B cell (primary cell): ENCODE measurements around the gene SUGP2. TPM values are rescaled to one million over a fixed set of nuclear protein-coding genes. Genes with fewer than 3 reads are reported as not detected.

Experiments
- ATAC-seq: fragments of 200-7000 bp; cut with Tn5 transposase; one replicate; pipeline ENCODE4 v1.10.0; 2021; ENCODE audit warnings: low read depth, mild to moderate bottlenecking, moderate number of reproducible peaks, moderate library complexity
- CTCF ChIA-PET: fragments of 350-600 bp; sonication (Branson Sonifier 250); formaldehyde crosslinking; loops from one replicate; lab custom pipeline; 2021; ENCODE audit warnings: antibody characterized with exemption, inconsistent platforms; lab: Charles Lee
- POLR2A ChIA-PET: fragments of 350-600 bp; sonication (Branson Sonifier 250); formaldehyde crosslinking; loops from one replicate; lab custom pipeline; 2021; ENCODE audit warnings: antibody characterized with exemption; lab: Charles Lee
- DNase-seq: peaks from one replicate; pipeline ENCODE4 v3.0.0; 2013
- H2AFZ ChIP-seq: 2 replicates; pipeline ENCODE4 v1.6.1; 2012; ENCODE audit warnings: mild to moderate bottlenecking, low read depth, low read length; ENCODE audit not compliant: insufficient read depth, poor library complexity, severe bottlenecking
- H3K27ac ChIP-seq, 2 donors: 1 replicate in 1 of 2; 2 replicates in 1 of 2; pipeline ENCODE4 v1.5.1; 2012 to 2013; ENCODE audit warnings: low read length in 2 of 2, mild to moderate bottlenecking in 2 of 2, moderate library complexity in 1 of 2
- H3K27me3 ChIP-seq, 4 experiments: fragments of 200-600 bp in 1 of 4; sonication (generic) in 1 of 4; replicated peaks in 1 of 4; 1 replicate in 2 of 4; 2 replicates in 2 of 4; pipeline versions ENCODE4 v1.6.1 to v1.7.0; 2013 to 2016; ENCODE audit warnings: low read length in 3 of 4, mild to moderate bottlenecking in 2 of 4, mixed read lengths in 1 of 4, moderate library complexity in 1 of 4; ENCODE audit not compliant: insufficient read depth in 4 of 4, control insufficient read depth in 3 of 4; ENCODE audit errors: control extremely low read depth in 1 of 4
- H3K36me3 ChIP-seq, 2 experiments: replicated peaks in 1 of 2; 1 replicate in 1 of 2; 2 replicates in 1 of 2; pipeline versions ENCODE4 v1.6.1 to v1.7.1; 2013; ENCODE audit warnings: low read length in 1 of 2; ENCODE audit not compliant: insufficient read depth in 2 of 2, control insufficient read depth in 1 of 2; ENCODE audit errors: control extremely low read depth in 1 of 2, extremely low read depth in 1 of 2
- H3K4me1 ChIP-seq, 2 donors: fragments of 200-600 bp in 1 of 2; sonication (generic) in 1 of 2; 1 replicate in 1 of 2; 2 replicates in 1 of 2; pipeline versions ENCODE4 v1.5.1 to v1.6.1; 2013 to 2017; ENCODE audit warnings: low read length in 2 of 2; ENCODE audit not compliant: control insufficient read depth in 2 of 2, insufficient read depth in 2 of 2
- H3K4me2 ChIP-seq: replicated peaks from 2 replicates; pipeline ENCODE3; 2012; ENCODE audit warnings: mild to moderate bottlenecking, low read depth, low read length; ENCODE audit not compliant: poor library complexity, severe bottlenecking
- H3K4me3 ChIP-seq, 5 experiments: fragments of 200-600 bp in 1 of 5; sonication (generic) in 1 of 5; 1 replicate in 3 of 5; 2 replicates in 2 of 5; pipeline versions ENCODE4 v1.5.1 to v1.7.0; 2011 to 2016; ENCODE audit warnings: low read length in 4 of 5, mild to moderate bottlenecking in 4 of 5, low read depth in 2 of 5, control low read depth in 1 of 5, moderate library complexity in 1 of 5; ENCODE audit not compliant: insufficient read depth in 1 of 5; ENCODE audit errors: control extremely low read depth in 1 of 5, extremely low read depth in 1 of 5
- H3K79me2 ChIP-seq: fragments of 200-600 bp; sonication (generic); one replicate; pipeline ENCODE4 v1.6.0; 2016; ENCODE audit warnings: low read length; ENCODE audit not compliant: control insufficient read depth, insufficient read depth
- H3K9ac ChIP-seq: fragments of 200-600 bp; sonication (generic); 2 replicates; pipeline ENCODE4 v1.6.1; 2017; ENCODE audit warnings: mild to moderate bottlenecking, low read length, moderate library complexity
- H3K9me3 ChIP-seq, 3 donors: one replicate each; pipeline versions ENCODE4 v1.6.1 to v1.7.1; 2013; ENCODE audit warnings: low read length in 2 of 3; ENCODE audit not compliant: control insufficient read depth in 2 of 3, insufficient read depth in 1 of 3; ENCODE audit errors: control extremely low read depth in 1 of 3
- H4K20me1 ChIP-seq: 2 replicates; pipeline ENCODE4 v1.6.0; 2012; ENCODE audit warnings: mild to moderate bottlenecking, low read length; ENCODE audit not compliant: insufficient read depth, control insufficient read depth, poor library complexity, severe bottlenecking
- H3K27ac Mint-ChIP-seq: one replicate; pipeline ENCODE4 v1.8.0; 2021; ENCODE audit warnings: mixed read lengths
- H3K27me3 Mint-ChIP-seq: one replicate; pipeline ENCODE4 v1.8.0; 2021; ENCODE audit warnings: mixed read lengths
- H3K4me1 Mint-ChIP-seq: one replicate; pipeline ENCODE4 v1.8.0; 2021; ENCODE audit warnings: mixed read lengths
- H3K4me3 Mint-ChIP-seq: one replicate; pipeline ENCODE4 v1.8.0; 2021; ENCODE audit warnings: mixed read lengths
- H3K9me3 Mint-ChIP-seq: one replicate; pipeline ENCODE4 v1.8.0; 2022; ENCODE audit warnings: mixed read lengths; ENCODE audit not compliant: insufficient read depth
- EZH2 ChIP-seq: IDR thresholded peaks from 2 replicates; pipeline ENCODE4 v1.6.1; 2012; ENCODE audit warnings: borderline replicate concordance, low read depth, mild to moderate bottlenecking, moderate library complexity, low read length; ENCODE audit not compliant: insufficient read depth, poor library complexity, severe bottlenecking
- WGBS: methylation state at CpG from one replicate; pipeline ENCODE4 v1.1.5; 2013; ENCODE audit warnings: missing lambda C conversion rate; ENCODE audit not compliant: insufficient coverage; 5-methylcytosine and 5-hydroxymethylcytosine counted together
- intact Hi-C: fragments of 100-400 bp; cut with micrococcal nuclease; formaldehyde crosslinking; loops from one replicate; pipeline ENCODE4 v1.10.0; 2022
- polyA plus RNA-seq: library from polyadenylated mRNA; depleted of rRNA; stranded (reverse); fragments of >200 nt; gene quantifications from 2 replicates; pipeline ENCODE4 v1.2.3, GENCODE V29; 2012
- total RNA-seq, 2 donors: library from RNA; stranded (reverse); fragments of 120-200 nt in 1 of 2; gene quantifications; 1 replicate in 1 of 2; 2 replicates in 1 of 2; pipeline versions ENCODE4 v1.2.3 to v1.2.4, GENCODE V29; 2013 to 2022
- TF ChIP-seq, protein P1 (sequence below): fragments of 200-600 bp; IDR thresholded peaks from one replicate; pipeline ENCODE4 v1.8.0; 2022; ENCODE audit warnings: antibody characterized with exemption, mild to moderate bottlenecking

The SUGP2 gene
- total and polyA plus RNA-seq, 2 donors (not counting 1 experiment from before 2014, with no cell fraction given): 132 to 154 TPM

DNA sequence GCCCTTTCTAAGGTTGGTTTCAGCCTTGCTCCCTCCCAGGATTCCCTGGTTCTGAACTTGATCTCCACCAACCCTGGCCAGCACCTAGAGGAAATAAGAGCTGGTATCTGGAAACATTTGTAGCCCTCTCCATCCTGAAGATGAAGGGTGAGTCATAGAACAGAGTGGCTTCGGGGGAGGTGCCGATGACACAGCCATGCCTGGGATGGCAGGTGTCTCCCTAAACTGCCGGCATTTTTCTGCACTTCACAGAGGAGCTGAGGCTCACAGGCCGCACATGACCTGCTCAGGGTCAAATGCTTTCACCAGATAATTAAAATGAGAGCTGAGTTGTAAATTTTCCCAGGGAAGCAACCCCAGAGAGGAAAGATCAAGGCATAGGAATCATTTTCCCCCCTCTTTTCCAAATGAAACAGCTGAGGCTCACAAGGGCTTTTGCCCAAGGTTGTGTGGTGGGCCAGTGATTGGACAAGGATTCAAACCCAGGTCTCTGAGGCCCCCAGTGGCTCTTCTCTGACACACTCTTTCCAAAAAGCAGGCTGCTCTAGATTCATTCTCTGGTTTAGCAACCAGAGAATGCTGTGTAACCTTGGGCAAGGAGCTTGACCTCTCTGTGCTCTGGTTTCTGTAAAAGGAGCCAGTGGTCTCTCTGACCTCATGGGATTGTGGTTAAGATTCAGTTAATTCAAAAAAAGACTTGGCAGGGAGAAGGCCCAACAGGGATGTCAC is 29.3 kb upstream of the SUGP2 start:
- intact Hi-C loops: loop anchor here (1.0 kb wide), 3 partner anchors 29 to 426 kb away; partner anchors contain the start of genes ARMC6, SUGP2 and TMEM161A
- TF ChIP-seq, protein P1, sequence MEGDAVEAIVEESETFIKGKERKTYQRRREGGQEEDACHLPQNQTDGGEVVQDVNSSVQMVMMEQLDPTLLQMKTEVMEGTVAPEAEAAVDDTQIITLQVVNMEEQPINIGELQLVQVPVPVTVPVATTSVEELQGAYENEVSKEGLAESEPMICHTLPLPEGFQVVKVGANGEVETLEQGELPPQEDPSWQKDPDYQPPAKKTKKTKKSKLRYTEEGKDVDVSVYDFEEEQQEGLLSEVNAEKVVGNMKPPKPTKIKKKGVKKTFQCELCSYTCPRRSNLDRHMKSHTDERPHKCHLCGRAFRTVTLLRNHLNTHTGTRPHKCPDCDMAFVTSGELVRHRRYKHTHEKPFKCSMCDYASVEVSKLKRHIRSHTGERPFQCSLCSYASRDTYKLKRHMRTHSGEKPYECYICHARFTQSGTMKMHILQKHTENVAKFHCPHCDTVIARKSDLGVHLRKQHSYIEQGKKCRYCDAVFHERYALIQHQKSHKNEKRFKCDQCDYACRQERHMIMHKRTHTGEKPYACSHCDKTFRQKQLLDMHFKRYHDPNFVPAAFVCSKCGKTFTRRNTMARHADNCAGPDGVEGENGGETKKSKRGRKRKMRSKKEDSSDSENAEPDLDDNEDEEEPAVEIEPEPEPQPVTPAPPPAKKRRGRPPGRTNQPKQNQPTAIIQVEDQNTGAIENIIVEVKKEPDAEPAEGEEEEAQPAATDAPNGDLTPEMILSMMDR: no peak
- TF ChIP-seq EZH2: no peak
- Histone ChIP-seq H3K27me3 (no peaks in the 10 kb centered on the region), H2AFZ (peak overlapping the region; percentile 68), H3K36me3 (peaks cover 0 to 6% of the 10 kb centered on the region in 2 experiments), H3K4me2 (peak overlapping the region; percentile 99), H3K4me3 (peak overlapping the region; percentile 50 to 97 (median 84)), H4K20me1 (no peaks in the 10 kb centered on the region), H3K27ac (peak overlapping the region; percentile 19 to 48), H3K4me1 (peaks cover 23 to 32% of the 10 kb centered on the region in 2 donors), H3K9me3 (peaks cover 0 to 3% (median 0%) of the 10 kb centered on the region in 3 donors), H3K9ac (peak overlapping the region; percentile 56), H3K79me2 (peaks cover 36% of the 10 kb centered on the region)
- no peaks in the 10 kb centered on the region for H3K27me3 Mint-ChIP-seq
- H3K9me3 Mint-ChIP-seq: no peaks in the 10 kb centered on the region
- ChIA-PET POLR2A (interaction anchor here (1.6 kb wide), 1 partner anchor 129 kb away, joined by 3 read pairs; the partner anchor contains the start of genes BORCS8 and RFXANK), CTCF (interaction anchor here (0.6 to 2.1 kb wide), 6 partner anchors 8 to 112 kb away, joined by 3 to 11 read pairs (median 4); no protein-coding TSS in a partner anchor)
- peak overlapping the region; percentile 91 for H3K4me3 Mint-ChIP-seq
- DNase-seq (no peak), ATAC-seq (no peak)
- WGBS: 100% methylated on average over 2 of the region's 4 CpGs
- peak overlapping the region; percentile 92 for H3K27ac Mint-ChIP-seq
- peaks cover 36% of the 10 kb centered on the region for H3K4me1 Mint-ChIP-seq

DNA sequence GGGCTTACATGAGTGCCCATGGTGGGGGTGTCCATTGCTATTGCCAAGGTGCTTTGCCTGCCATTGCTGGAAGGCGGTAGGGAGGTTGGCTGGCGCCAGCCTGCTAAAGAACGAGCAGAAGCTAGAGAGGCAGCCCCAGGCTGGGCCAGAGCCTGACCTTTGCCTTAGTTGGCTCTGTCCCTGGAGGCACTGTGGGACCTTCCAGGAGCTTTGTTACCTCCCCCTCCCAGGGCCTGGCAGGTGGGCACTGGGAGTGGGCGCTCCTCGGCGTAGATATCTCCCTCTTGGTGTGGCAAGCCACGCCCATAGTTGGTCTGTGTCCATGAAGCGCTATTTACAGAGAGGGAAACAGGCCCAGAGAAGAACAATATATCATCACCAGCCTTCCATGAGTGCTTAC is 28.2 kb upstream of the SUGP2 start:
- Histone ChIP-seq H3K4me2 (no peak overlapping the region), H2AFZ (no peak overlapping the region), H3K27me3 (no peaks in the 10 kb centered on the region), H3K79me2 (peaks cover 25% of the 10 kb centered on the region), H3K36me3 (peaks cover 0 to 17% of the 10 kb centered on the region in 2 experiments), H3K4me3 (no peak overlapping the region), H3K4me1 (peaks cover 12 to 21% of the 10 kb centered on the region in 2 donors), H3K27ac (no peak overlapping the region), H4K20me1 (no peaks in the 10 kb centered on the region), H3K9me3 (peaks cover 0 to 3% (median 0%) of the 10 kb centered on the region in 3 donors), H3K9ac (no peak overlapping the region)
- H3K9me3 Mint-ChIP-seq: no peaks in the 10 kb centered on the region
- CTCF ChIA-PET: no interaction called here
- H3K4me3 Mint-ChIP-seq: peak overlapping the region; percentile 34
- WGBS: 100% methylated on average over 7 of the region's 8 CpGs
- H3K4me1 Mint-ChIP-seq: peaks cover 26% of the 10 kb centered on the region
- POLR2A ChIA-PET: no interaction called here
- ATAC-seq: no peak
- no peak for TF ChIP-seq EZH2
- TF ChIP-seq, protein P1: no peak
- DNase-seq: no peak
- peak overlapping the region; percentile 50 for H3K27ac Mint-ChIP-seq
- intact Hi-C loops: no loop called here
- H3K27me3 Mint-ChIP-seq: no peaks in the 10 kb centered on the region
